Measurements from ENCODE around the gene HSFX4. TPM values are rescaled to one million over a fixed set of nuclear protein-coding genes. Genes with fewer than 3 reads are reported as not detected.
"Not testable (repeated sequence)": the region's sequence is repeated elsewhere in the genome, so short reads cannot be mapped to it uniquely, and the experiment has no call there.

HSFX4 gene
- total RNA-seq = not detected
- long read RNA-seq = 0 reads

- intact Hi-C loops (cut with DNase I); H3K4me3 ChIP-seq; DNase-seq; H3K27ac ChIP-seq; H3K36me3 ChIP-seq; H3K27me3 ChIP-seq; ATAC-seq; H3K4me1 ChIP-seq; H3K9me3 ChIP-seq: not testable (repeated sequence)
- WGBS (ENCODE audit: insufficient coverage, low coverage, low lambda C conversion rate, missing lambda C conversion rate) = no CpG with 5 or more reads among the region's 7 CpGs
Measured at GRCh38 chrX:149929400-149929799, at the start of gene HSFX4. Gene HSFX4, plus strand, starts transcription at chrX:149929573. Its CDS starts 72 bp downstream, at chrX:149929645.

GRCh38 chrX:149881081-149881711 lies 48.2 kb upstream of the HSFX4 start, which contains the start of gene MAGEA8:
Gene MAGEA8, plus strand, starts transcription at chrX:149881183. Its CDS starts 3,090 bp downstream, at chrX:149884273.
- no peaks in the 10 kb centered on the region for H3K36me3 ChIP-seq
- H3K27ac ChIP-seq = no peak within 1 kb of the TSS
- no peaks in the 10 kb centered on the region for H3K4me1 ChIP-seq
- no peak for ATAC-seq
- DNase-seq = no peak
- H3K27me3 ChIP-seq = no peaks in the 10 kb centered on the region
- H3K4me3 ChIP-seq = no peak within 1 kb of the TSS
- TF ChIP-seq CTCF (IDR thresholded peaks at IDR 0.05) (peak in 1 of 4 donors; percentile 5), POLR2A (IDR thresholded peaks at IDR 0.05) (no peak)
- WGBS (ENCODE audit: insufficient coverage, low coverage, low lambda C conversion rate, missing lambda C conversion rate) = 89% methylated on average over 20 of the region's 33 CpGs
- intact Hi-C loops (cut with DNase I) = no loop called here
- no peaks in the 10 kb centered on the region for H3K9me3 ChIP-seq

GRCh38 chrX:149890828-149891227 lies 38.5 kb upstream of the HSFX4 start:
- H3K27ac ChIP-seq; H3K4me3 ChIP-seq; H3K27me3 ChIP-seq; DNase-seq; H3K4me1 ChIP-seq; H3K9me3 ChIP-seq; intact Hi-C loops (cut with DNase I); ATAC-seq; H3K36me3 ChIP-seq: not testable (repeated sequence)
- WGBS (ENCODE audit: insufficient coverage, low coverage, low lambda C conversion rate, missing lambda C conversion rate) = 87% methylated on average over 2 of the region's 2 CpGs

GRCh38 chrX:149898554-149898953 lies 30.8 kb upstream of the HSFX4 start:
- no peaks in the 10 kb centered on the region for H3K36me3 ChIP-seq
- ATAC-seq = no peak
- no peak overlapping the region for H3K4me3 ChIP-seq
- no peak for DNase-seq
- no peaks in the 10 kb centered on the region for H3K27me3 ChIP-seq
- intact Hi-C loops (cut with DNase I) = no loop called here
- no peak for TF ChIP-seq POLR2A (IDR thresholded peaks at IDR 0.05)
- no peak for TF ChIP-seq CTCF (IDR thresholded peaks at IDR 0.05)
- H3K27ac ChIP-seq = no peak overlapping the region
- no peaks in the 10 kb centered on the region for H3K4me1 ChIP-seq
- no peaks in the 10 kb centered on the region for H3K9me3 ChIP-seq
- 40% methylated on average over 1 of the region's 1 CpG for WGBS (ENCODE audit: insufficient coverage, low coverage, low lambda C conversion rate, missing lambda C conversion rate)

- no peak for TF ChIP-seq POLR2A (IDR thresholded peaks at IDR 0.05)
- peak in 2 of 4 donors; percentile 30 to 33 for TF ChIP-seq CTCF (IDR thresholded peaks at IDR 0.05)
- Histone ChIP-seq H3K27me3 (no peaks in the 10 kb centered on the region), H3K4me3 (peak overlapping the region in 2 of 3 donors; percentile 12 to 34), H3K36me3 (no peaks in the 10 kb centered on the region), H3K27ac (no peak overlapping the region), H3K9me3 (no peaks in the 10 kb centered on the region), H3K4me1 (no peaks in the 10 kb centered on the region)
- WGBS (ENCODE audit: insufficient coverage, low coverage, low lambda C conversion rate, missing lambda C conversion rate) = 17% methylated on average over 6 of the region's 6 CpGs
- peak; percentile 74 to 80 (median 78) for ATAC-seq
- DNase-seq = no peak
- intact Hi-C loops (cut with DNase I) = no loop called here
Measured at GRCh38 chrX:149903889-149904748, 25.3 kb upstream of the HSFX4 start.
